ENCODE data around the gene TMEM255B. TPM values are rescaled to one million over a fixed set of nuclear protein-coding genes. Genes with fewer than 3 reads are reported as not detected.

The TMEM255B gene
- polyA plus RNA-seq, 1 donor (not counting 4 experiments of a cell fraction or from before 2014, with no cell fraction given), result 7.6 TPM

- no peak for TF ChIP-seq EZH2 (IDR thresholded peaks at IDR 0.05; ENCODE audit: low read length)
- TF ChIP-seq, protein P1, sequence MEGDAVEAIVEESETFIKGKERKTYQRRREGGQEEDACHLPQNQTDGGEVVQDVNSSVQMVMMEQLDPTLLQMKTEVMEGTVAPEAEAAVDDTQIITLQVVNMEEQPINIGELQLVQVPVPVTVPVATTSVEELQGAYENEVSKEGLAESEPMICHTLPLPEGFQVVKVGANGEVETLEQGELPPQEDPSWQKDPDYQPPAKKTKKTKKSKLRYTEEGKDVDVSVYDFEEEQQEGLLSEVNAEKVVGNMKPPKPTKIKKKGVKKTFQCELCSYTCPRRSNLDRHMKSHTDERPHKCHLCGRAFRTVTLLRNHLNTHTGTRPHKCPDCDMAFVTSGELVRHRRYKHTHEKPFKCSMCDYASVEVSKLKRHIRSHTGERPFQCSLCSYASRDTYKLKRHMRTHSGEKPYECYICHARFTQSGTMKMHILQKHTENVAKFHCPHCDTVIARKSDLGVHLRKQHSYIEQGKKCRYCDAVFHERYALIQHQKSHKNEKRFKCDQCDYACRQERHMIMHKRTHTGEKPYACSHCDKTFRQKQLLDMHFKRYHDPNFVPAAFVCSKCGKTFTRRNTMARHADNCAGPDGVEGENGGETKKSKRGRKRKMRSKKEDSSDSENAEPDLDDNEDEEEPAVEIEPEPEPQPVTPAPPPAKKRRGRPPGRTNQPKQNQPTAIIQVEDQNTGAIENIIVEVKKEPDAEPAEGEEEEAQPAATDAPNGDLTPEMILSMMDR (optimal IDR thresholded peaks at IDR 0.05 in 1 of 3, IDR thresholded peaks at IDR 0.05 in 1 of 3, conservative IDR thresholded peaks at IDR 0.05 in 1 of 3; ENCODE audit: extremely low read depth in 1 of 3, insufficient read depth in 2 of 3, low read length in 3 of 3), result no peak
- FAIRE-seq (no peak), DNase-seq (ENCODE audit: low read depth, low spot score) (no peak)
- Histone ChIP-seq H3K9me1 (ENCODE audit: control insufficient read depth, extremely low read depth, insufficient read depth, low read length) (peaks cover 8% of the 10 kb centered on the region), H3K36me3 (ENCODE audit: control insufficient read depth in 2 of 2, extremely low read depth in 1 of 2, insufficient read depth in 2 of 2, low read length in 2 of 2) (peaks cover 34 to 57% of the 10 kb centered on the region in 2 experiments), H3K27ac (ENCODE audit: control insufficient read depth, insufficient read depth, low read length) (peak overlapping the region; percentile 86), H3K4me1 (ENCODE audit: control insufficient read depth, extremely low read depth, insufficient read depth, low read length) (peaks cover 48% of the 10 kb centered on the region), H3K27me3 (ENCODE audit: control insufficient read depth, extremely low read depth, insufficient read depth, low read length) (no peaks in the 10 kb centered on the region), H3K4me2 (ENCODE audit: control insufficient read depth, extremely low read depth, insufficient read depth, low read depth, low read length) (peak overlapping the region; percentile 75), H3K79me2 (ENCODE audit: control insufficient read depth, insufficient read depth, low read length) (peaks cover 92% of the 10 kb centered on the region), H2AFZ (ENCODE audit: control insufficient read depth, low read length) (no peak overlapping the region), H3K4me3 (ENCODE audit: control insufficient read depth in 2 of 3, extremely low read depth in 1 of 3, insufficient read depth in 2 of 3, low read depth in 1 of 3, low read length in 3 of 3) (no peak overlapping the region), H3K9ac (ENCODE audit: control insufficient read depth, extremely low read depth, insufficient read depth, low read length) (peak overlapping the region; percentile 81), H3K9me3 (ENCODE audit: control insufficient read depth, low read depth, low read length) (no peaks in the 10 kb centered on the region), H4K20me1 (ENCODE audit: control insufficient read depth, extremely low read depth, insufficient read depth, low read length) (peaks cover 51% of the 10 kb centered on the region)
- dilution Hi-C loops (cut with MboI; ENCODE audit: extremely low pct_ligation_motif_present, low sequenced_read_pairs), result no loop called here
Measured at GRCh38 chr13:113848020-113848419, 89.0 kb downstream of the TMEM255B start.

DNA sequence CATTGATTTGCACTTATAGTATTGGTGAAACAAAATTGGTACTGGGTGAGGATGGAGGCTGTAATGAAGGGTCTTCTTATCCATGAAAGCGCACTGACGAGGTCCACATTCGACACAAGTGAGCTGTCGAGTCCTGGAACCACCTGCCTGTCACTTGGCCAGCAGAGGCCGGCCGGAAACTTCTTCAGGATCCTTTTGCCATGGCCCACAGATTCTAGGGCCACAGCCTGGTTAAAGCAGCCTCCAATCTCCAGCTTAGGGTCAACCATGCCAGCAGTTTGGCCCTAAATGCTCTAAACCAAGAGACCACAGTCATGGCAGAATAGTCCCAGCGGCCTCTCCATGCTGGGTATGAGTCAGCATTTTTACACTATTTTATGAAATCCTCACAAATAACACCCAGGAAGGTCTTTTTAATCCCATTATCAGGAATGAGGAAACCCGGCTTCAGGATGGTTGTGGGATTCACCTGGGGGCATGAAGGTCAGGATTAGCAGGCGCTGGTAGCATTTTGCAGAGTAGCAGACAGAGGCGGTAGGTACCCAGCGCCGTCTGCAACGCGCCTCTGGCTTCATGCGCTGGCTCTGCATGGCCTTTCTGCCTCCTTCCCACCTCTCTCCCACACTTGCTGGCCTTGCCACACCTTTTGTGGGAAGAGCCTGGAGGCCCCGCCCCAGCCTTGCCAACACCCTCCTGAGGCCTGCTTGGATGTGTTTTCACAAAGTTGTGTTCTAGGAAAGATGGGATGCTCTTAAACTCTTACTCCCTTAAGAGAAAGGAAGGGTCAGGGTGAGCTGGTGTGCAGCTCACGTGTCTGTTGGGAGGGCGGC lies 89.6 kb downstream of the TMEM255B start:
- peaks cover 34 to 54% of the 10 kb centered on the region in 2 experiments for H3K36me3 ChIP-seq (ENCODE audit: control insufficient read depth in 2 of 2, extremely low read depth in 1 of 2, insufficient read depth in 2 of 2, low read length in 2 of 2)
- H2AFZ ChIP-seq (ENCODE audit: control insufficient read depth, low read length), result no peak overlapping the region
- H3K4me3 ChIP-seq (ENCODE audit: control insufficient read depth in 2 of 3, extremely low read depth in 1 of 3, insufficient read depth in 2 of 3, low read depth in 1 of 3, low read length in 3 of 3), result peak overlapping the region in 2 of 3 experiments; percentile 43 to 54
- peaks cover 57% of the 10 kb centered on the region for H4K20me1 ChIP-seq (ENCODE audit: control insufficient read depth, extremely low read depth, insufficient read depth, low read length)
- dilution Hi-C loops (cut with MboI; ENCODE audit: extremely low pct_ligation_motif_present, low sequenced_read_pairs), result no loop called here
- H3K9me1 ChIP-seq (ENCODE audit: control insufficient read depth, extremely low read depth, insufficient read depth, low read length), result peaks cover 8% of the 10 kb centered on the region
- H3K9ac ChIP-seq (ENCODE audit: control insufficient read depth, extremely low read depth, insufficient read depth, low read length), result peak overlapping the region; percentile 81
- TF ChIP-seq, protein P1 (optimal IDR thresholded peaks at IDR 0.05 in 1 of 3, IDR thresholded peaks at IDR 0.05 in 1 of 3, conservative IDR thresholded peaks at IDR 0.05 in 1 of 3; ENCODE audit: extremely low read depth in 1 of 3, insufficient read depth in 2 of 3, low read length in 3 of 3), result no peak
- no peak for TF ChIP-seq EZH2 (IDR thresholded peaks at IDR 0.05; ENCODE audit: low read length)
- peak; percentile 73 for FAIRE-seq
- peak overlapping the region; percentile 86 for H3K27ac ChIP-seq (ENCODE audit: control insufficient read depth, insufficient read depth, low read length)
- no peaks in the 10 kb centered on the region for H3K9me3 ChIP-seq (ENCODE audit: control insufficient read depth, low read depth, low read length)
- no peaks in the 10 kb centered on the region for H3K27me3 ChIP-seq (ENCODE audit: control insufficient read depth, extremely low read depth, insufficient read depth, low read length)
- H3K79me2 ChIP-seq (ENCODE audit: control insufficient read depth, insufficient read depth, low read length), result peaks cover 93% of the 10 kb centered on the region
- H3K4me1 ChIP-seq (ENCODE audit: control insufficient read depth, extremely low read depth, insufficient read depth, low read length), result peaks cover 48% of the 10 kb centered on the region
- DNase-seq (ENCODE audit: low read depth, low spot score), result no peak
- H3K4me2 ChIP-seq (ENCODE audit: control insufficient read depth, extremely low read depth, insufficient read depth, low read depth, low read length), result peak overlapping the region; percentile 75
